HepG2 (cell line): ENCODE results near the gene ZSCAN2. TPM values are rescaled to one million over a fixed set of nuclear protein-coding genes. Genes with fewer than 3 reads are reported as not detected.

Experiments
- AHDC1 ChIP-seq: sonication (generic); formaldehyde crosslinking; IDR thresholded peaks from 2 replicates; pipeline ENCODE4 v1.5.1; 2020; ENCODE audit warnings: mild to moderate bottlenecking, missing genetic modification reagents, borderline replicate concordance
- CBX5 ChIP-seq: sonication (generic); formaldehyde crosslinking; IDR thresholded peaks from 2 replicates; pipeline ENCODE4 v1.4.0; 2020; ENCODE audit warnings: missing genetic modification reagents, borderline replicate concordance
- CREB3 ChIP-seq: sonication (generic); formaldehyde crosslinking; IDR thresholded peaks from 2 replicates; pipeline ENCODE4 v1.5.0; 2020; ENCODE audit warnings: missing genetic modification reagents
- GPBP1L1 ChIP-seq: sonication (generic); formaldehyde crosslinking; IDR thresholded peaks from 2 replicates; pipeline ENCODE4 v1.5.0; 2020; ENCODE audit warnings: mild to moderate bottlenecking, missing genetic modification reagents
- MAF1 ChIP-seq: sonication (generic); formaldehyde crosslinking; IDR thresholded peaks from 2 replicates; pipeline ENCODE4 v1.5.0; 2020; ENCODE audit warnings: missing genetic modification reagents, borderline replicate concordance
- SP4 ChIP-seq: sonication (generic); formaldehyde crosslinking; IDR thresholded peaks from 2 replicates; pipeline ENCODE4 v1.8.1; 2023; ENCODE audit warnings: mild to moderate bottlenecking, missing genetic modification reagents
- TFDP1 ChIP-seq: IDR thresholded peaks from 2 replicates; pipeline ENCODE4 v1.6.1; 2016; ENCODE audit warnings: missing compliant biosample characterization, missing genetic modification reagents, borderline replicate concordance
- ZBTB25 ChIP-seq: IDR thresholded peaks from 2 replicates; pipeline ENCODE4 v1.6.1; 2018; ENCODE audit warnings: missing genetic modification reagents
- ZMAT5 ChIP-seq: sonication (generic); formaldehyde crosslinking; IDR thresholded peaks from 2 replicates; pipeline ENCODE4 v1.5.0; 2020; ENCODE audit warnings: mild to moderate bottlenecking, low read depth, missing genetic modification reagents, borderline replicate concordance
- ZMYM2 ChIP-seq: sonication (generic); formaldehyde crosslinking; IDR thresholded peaks from 2 replicates; pipeline ENCODE4 v1.8.0; 2022; ENCODE audit warnings: mild to moderate bottlenecking, missing genetic modification reagents
- ZNF580 ChIP-seq: IDR thresholded peaks from 2 replicates; pipeline ENCODE4 v1.6.1; 2016; ENCODE audit warnings: low read depth, borderline replicate concordance
- polyA plus RNA-seq, 8 experiments: library from polyadenylated mRNA; depleted of rRNA in 3 of 8; stranded (reverse) in 7 of 8; unstranded in 1 of 8; fragments of >200 nt; fragmentation: Illumina TruSeq in 4 of 8; extraction: Trizol in 4 of 8; gene quantifications; 2 replicates each; pipeline versions ENCODE4 v1.2.1 to v1.2.3, GENCODE V29; 2011 to 2016; ENCODE audit warnings: low read depth in 4 of 8, missing spikeins in 1 of 8, mixed read lengths in 1 of 8; ENCODE audit not compliant: insufficient read depth in 1 of 8
- total RNA-seq, 5 experiments: library from RNA; depleted of rRNA; stranded (reverse); fragments of >200 nt; fragmentation: Illumina TruSeq; extraction: Trizol; gene quantifications; 2 replicates each; pipeline ENCODE4 v1.2.3, GENCODE V29; 2016; ENCODE audit warnings: low read depth in 1 of 5

ZSCAN2 gene
- total and polyA plus RNA-seq, 2 of the 13 experiments (the other 11 are each of a cell fraction or from before 2014, with no cell fraction given) = 11.4 to 21.5 TPM

- TF ChIP-seq AHDC1 (CRISPR knock-in tag) (peak; percentile 94; the same call in 1 of the 2 replicates), ZBTB25 (CRISPR knock-in tag) (peak; percentile 61; the same call in 1 of the 2 replicates), GPBP1L1 (CRISPR knock-in tag) (no peak), ZMAT5 (CRISPR knock-in tag) (no peak), MAF1 (CRISPR knock-in tag) (no peak), ZMYM2 (CRISPR knock-in tag) (peak; percentile 49; the same call in 1 of the 2 replicates), SP4 (no peak), ZNF580 (CRISPR knock-in tag) (no peak), CREB3 (CRISPR knock-in tag) (no peak), TFDP1 (CRISPR knock-in tag) (no peak), CBX5 (CRISPR knock-in tag) (no peak)
Observed at GRCh38 chr15:84606653-84607120, 5.9 kb downstream of the ZSCAN2 start (continued).
